ENCODE results near the gene ABCC1.

ABCC1 gene

DNA sequence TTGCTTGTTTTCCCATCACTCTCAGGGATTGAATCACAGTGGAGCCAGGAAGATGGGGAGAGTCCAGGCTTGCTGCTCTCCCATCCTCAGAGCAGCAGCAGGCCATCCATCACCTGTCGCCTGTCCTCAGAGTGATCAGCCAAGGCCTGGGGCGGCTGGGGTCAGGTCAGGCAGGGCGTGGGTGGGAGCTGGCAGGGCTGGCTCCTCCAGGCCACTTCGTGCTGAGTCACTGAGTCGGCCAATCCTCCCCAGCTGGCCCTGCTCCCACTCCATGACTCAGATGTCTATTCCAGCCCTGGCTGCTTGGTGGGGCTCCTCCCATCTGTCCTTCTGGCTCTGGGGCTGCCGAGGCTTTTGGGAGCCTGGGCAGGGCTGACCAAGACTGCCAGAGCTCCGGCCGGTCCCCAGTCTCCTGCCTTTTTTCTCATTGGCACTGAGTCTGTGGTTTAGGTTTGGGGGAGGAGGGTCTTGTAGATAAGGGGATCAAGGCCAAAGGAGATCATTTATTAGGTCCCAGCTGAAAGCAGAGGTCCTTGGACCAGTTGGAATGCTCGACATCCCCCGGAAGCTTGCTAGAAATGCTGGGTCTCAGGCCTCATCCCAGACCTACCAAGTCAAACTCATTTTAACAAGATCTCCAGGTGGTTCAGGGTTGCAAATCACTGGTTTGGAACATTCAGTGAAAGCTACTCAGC, 72.7 kb downstream of the ABCC1 start:
- DNase-seq, result no peak

DNA sequence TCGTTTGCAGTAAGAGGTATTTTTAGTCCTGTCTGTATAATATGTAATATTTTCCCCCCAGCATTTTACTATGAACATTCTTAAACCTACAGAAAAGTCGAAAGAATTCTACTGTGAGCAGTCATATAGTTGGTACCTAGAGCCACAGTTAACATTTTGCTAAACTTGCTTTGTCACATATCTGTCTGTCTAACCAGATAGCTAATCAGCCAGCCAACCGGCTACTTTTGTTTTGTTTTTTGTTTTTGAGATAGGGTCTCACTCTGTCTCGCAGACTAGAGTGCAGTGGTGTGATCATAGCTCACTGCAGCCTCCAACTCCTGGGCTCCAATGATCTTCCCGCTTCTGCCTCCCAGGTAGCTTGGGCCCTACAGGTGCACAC, 73.3 kb downstream of the ABCC1 start:
- no peak for DNase-seq

DNA sequence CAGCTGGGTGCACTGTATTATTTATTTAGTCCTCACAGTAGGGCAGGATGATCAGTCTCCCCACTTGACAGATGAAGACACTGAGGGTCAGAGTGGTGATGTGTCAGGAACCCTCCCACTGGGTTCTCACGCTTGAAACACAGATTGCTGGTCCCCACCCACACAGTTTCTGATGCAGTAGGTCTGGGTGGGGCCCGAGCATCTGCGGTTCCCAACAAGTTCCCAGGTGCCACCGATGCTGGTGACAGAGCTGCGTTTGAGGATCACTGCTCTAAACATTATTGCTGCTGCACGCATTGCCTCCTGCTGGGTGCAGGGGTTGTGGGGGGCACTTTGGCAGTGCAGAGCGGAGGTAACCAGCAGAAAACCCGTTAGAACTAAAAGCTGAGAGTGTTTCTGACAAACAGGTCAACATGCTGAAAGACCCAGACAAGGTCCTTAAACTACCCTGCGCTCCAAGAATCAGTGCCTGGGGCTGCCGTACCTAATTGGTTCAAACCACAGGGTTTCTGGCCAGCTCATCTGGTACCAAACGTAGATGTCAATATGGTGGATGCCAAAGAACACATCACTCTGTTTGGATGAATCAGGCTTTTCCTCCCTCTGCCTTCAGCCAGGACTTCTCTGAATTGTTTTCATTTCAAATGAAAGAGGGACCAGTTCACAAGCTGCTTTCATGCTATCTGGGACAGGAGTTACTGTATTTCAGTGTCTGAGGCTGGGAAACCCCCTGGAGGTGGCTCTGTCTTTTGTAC, 76.0 kb downstream of the ABCC1 start:
- peak; percentile 74 for DNase-seq

DNA sequence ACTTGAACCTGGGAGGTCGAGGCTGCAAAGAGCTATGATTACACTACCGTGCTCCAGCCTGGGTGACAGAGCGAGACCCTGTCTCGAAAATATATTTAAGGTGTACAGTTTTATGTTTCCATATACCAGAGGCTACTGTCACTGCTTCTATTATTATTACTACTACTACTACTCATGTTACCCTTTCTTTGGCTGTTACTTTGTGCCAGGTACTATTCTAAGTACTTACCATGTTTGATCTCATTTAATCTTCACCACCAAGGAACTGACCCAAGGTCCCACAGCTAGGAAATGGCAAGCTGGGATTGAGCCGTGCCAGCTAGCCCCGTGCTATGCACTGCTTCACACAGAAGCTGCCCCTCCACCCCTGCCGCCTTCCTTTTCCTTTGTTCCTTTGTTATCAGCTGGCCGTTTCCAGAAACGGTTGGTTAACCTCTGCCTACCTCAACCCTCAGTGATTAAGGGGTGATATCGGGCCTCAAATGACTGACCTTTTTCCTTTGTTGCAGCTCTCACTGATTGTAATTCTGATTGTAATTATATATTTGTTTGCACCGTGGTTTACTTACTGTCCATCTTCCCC, 78.4 kb downstream of the ABCC1 start:
- DNase-seq, result no peak

DNA sequence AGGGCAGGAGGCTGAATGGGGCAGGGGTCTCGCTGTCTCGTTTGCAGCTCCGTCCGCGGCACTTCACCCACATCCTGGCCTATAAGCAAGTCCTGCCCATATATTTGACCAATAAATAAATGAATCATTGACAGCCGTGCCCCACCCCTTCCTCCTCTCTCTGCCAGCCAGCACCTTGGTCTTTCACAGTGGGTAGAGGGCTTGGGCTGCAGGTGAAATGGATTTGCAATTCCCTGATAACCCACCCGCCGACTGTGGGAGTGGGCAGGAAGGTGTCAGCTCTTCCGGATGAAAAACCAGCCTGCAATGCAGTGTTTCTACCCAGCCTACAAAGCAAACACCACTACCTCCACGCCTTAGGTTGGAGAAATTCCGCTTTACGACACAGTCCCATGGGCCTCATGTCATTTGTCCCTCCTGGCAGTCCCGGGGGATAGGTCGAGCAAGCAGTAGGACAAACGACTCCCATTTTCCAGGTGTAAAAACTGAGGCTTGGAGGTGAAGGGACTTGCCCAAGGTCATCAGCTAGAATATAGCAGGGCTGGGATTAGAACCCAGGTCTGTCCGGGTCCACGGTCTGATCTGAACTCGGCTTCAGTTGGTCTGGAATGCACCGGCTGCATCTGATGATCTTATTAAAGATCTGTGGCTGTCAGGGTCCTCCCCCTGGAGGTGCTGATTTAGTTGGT, 79.0 kb downstream of the ABCC1 start:
- no peak for DNase-seq

DNA sequence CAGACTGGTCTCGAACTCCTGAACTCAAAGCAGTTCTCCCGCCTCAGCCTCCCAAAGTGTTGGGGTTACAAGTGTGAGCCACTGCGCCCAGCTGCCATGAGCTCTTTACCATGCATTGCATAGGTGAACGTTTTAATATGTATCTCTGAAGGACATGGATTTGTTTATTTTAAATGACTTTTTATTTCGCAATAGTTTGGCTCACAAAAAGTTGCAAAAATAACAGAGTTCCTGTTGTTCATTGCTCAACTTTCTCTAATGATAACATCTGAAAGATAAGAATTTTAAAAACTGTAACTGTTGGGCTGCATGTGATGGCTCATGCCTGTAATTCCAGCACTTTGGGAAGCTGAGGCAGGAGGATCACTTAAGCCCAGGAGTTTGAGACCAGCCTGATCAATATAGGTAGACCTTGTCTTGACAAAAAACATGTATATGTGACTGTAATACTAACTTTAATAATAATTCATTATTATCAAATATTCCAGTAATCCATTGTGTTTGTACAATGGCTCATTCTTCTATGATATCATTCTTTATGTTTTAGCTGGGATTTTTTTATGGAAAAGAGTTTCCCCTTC, 80.1 kb downstream of the ABCC1 start:
- no peak for DNase-seq

DNA sequence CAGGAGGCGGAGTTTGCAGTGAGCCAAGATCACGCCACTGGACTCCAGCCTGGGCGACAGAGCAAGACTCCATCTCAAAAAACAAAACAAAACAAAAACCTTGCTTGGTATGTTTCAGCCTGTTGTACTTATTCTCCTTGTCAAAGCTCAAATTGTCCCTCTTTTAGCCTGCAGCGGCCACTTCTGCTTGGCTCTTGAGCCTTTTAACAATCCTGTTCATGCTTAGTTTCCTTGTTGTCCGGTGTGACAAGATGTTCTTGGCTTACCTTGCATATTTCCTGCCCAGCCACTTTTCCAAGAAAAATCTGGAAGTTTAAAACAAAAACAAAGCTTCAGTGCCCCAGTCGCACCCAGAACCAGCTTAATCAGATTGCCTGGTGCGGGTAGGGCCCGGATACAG, 81.0 kb downstream of the ABCC1 start:
- DNase-seq, result no peak

DNA sequence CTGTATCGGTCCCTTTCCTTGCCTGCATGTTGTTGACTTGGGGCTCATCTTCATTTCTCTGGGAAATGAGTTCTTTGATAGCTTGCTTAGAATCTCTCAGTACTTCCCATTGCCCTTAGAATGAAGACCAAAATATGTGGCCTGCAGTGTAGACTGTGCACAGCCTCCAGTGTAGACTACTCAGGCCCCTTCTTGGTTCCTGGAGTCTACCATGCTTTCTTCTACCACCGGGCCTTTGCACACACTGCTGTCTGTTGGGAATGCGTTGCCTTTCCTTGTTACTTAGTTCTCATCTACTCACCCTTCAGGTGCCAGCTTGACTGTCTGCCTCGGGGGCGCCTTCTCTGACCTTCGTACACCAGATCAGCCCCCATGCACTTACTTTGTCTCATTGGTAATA, 82.0 kb downstream of the ABCC1 start:
- DNase-seq, result no peak

DNA sequence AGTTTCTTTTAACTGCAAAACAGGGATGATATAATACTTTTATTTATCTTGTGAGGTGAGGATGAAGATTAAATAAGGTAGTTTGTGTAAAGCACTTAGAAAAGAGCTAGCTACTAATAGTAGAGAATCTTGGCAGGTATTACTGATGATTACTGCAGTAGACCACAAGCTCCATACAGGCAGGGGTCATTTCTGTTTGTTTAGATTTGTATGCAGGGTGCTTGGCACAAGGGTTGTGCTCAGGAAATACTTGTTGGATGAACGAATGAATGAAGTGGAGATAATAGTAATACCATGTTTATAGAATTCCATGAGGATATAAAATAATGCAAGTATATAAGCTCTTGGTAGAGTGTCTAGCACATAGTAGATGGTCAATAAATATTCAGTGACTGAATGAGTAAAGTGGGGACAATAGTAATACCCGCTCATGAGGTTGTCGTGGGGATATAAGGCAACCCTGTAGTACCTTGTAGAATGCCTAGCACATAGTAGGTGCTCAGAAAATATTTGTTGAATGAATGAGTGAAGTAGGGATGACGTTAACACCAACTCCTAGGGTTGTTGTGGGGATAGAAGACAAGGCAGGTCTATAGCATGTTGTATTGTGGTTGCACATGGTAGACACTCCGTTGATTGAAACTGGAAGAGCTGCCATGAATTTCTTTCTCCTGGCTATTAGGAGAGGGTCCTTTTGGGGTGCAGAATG, 83.0 kb downstream of the ABCC1 start:
- DNase-seq, result no peak

DNA sequence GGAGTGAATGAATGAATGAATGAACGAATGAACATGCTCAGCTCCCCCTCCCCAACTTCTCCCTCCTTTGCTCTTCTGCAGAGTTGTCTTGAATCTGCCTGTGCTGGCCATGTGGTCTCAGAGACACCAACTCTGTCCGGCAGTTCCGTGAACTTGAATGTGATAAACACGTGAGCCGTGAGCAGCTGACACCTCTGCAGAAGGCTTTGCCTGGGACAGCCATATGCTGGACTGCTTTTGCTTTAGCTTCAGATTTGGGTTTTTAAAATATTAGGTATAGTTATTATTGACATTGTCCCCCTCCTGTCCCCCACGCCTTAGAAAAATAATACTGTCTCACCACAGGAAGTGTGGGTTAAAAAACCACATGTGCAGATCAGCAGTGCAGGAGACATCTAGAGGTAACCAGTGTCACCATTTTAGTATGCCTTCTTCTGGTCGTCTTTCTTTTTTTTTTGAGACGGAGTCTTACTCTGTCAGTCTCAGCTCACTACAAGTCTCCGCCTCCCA, 83.8 kb downstream of the ABCC1 start:
- DNase-seq, result peak; percentile 69

DNA sequence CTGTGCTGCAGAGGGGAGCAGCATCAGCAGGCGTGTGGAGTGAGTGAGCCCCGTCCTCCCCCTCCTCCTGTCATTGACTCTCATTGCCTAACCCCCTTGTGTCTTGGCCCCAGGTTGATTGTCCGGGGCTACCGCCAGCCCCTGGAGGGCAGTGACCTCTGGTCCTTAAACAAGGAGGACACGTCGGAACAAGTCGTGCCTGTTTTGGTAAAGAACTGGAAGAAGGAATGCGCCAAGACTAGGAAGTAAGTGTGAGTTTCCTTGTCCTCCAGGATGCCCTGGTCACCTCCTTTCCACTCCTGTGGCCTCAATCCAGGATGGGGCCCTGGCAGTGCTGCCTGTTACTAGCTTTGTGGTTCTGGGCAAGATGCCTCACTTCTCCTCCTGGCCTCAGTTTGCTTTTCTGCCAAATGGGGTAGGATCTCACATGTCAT, 87.0 kb downstream of the ABCC1 start:
- DNase-seq, result no peak

DNA sequence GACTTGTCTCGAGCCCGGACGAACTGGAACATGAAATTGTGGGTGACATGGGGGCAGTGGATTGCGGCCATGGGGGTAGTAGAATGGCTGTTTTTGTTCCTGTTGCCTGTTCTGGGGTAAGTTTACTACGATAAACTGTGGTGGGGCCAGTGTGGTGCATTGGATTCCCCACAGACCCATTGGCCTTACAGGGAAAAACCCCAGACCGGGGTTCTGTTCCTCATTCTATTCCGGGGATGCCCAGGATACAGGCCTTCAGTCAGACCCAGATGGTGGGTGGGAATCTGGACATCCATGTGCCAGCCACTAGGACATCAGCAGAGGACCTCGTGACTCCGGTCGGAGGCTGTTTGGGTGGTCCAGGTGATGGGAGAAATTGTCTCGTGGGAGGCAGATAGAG, 88.1 kb downstream of the ABCC1 start:
- DNase-seq, result no peak

DNA sequence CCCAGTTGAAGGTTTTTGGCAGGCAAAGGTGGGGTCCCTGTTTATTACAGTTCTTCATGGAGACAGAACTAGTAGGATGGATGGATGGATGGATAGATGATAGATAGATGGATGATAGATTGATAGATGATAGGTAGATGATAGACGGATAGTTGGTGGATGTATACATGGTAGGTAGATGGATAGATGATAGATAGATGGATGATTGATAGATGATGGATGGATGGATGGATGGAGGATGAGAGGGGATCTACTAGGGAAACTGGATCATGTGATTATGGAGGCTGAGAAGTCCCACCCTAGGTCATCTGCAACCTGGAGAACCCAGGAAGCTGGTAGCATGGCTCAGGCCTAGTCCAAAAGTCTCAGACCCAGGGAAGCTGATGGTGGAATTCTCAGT, 88.6 kb downstream of the ABCC1 start:
- no peak for DNase-seq

DNA sequence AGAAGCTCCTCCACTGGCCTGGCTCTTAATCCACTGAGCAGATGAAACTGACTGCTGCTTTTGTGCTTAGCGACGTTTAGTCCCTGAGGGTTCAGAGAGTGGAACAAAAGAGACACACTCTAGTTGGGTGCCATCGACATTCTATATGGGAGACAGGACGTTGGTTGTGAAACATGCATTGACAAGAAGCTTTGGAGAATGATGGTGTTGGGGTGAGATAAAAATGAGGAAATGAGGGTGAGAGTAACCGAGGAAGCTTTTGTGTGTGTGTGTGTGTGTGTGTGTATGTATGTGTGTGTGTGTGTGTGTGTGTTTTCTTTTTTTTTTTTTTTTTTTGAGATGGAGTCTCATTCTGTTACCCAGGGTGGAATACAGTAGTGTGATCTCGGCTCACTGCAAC, 89.5 kb downstream of the ABCC1 start:
- no peak for DNase-seq

DNA sequence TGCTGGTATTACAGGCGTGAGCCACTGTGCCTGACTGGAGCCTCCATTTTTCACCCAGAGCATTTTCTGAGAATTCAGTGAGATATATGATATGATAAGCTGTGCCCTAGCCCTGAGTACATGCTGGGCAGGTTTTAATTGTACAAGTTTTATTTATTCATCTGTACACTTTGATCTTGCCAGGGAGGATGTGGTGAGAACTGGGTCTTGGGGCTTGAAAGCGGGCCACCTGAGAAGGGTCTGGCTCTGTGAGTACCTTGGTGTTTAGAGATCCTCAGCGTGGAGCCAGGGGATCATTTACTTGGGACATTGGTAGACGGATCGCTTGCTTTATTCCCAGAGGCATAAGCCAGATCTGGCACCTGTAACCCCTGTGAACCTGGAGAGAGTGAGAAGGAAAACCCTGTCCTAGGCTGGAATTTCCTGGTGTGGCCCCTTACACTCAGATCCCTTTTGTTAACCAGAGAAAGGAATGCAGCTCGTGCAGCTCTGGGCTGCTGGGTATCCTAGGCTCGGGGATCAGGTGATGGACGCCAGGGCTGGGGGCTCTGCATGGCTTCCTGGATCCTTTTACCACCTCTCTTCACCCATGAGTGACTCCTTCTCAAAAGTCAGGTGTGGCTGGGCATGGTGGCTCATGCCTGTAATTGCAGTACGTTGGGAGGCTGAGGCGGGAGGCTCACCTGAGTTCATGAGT, 91.9 kb downstream of the ABCC1 start:
- peak; percentile 28 for DNase-seq

DNA sequence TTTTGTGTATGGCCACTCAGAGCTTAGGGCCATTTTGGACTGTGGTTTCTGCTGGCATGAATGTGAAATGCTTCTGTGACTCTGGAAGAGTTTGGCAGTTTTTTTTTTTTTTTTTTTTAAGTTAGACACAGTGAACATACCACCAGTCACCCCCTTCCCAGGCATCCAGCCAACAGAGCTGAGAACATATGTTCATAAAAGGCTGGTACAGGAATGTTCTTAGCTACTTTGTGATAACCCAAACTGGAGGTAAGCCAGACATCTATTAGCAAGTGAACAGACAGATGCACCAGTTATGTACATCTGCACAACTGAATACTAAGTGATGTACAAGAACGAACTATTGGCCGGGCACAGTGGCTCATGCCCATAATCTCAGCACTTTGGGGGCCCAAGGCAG, 92.7 kb downstream of the ABCC1 start:
- no peak for DNase-seq

DNA sequence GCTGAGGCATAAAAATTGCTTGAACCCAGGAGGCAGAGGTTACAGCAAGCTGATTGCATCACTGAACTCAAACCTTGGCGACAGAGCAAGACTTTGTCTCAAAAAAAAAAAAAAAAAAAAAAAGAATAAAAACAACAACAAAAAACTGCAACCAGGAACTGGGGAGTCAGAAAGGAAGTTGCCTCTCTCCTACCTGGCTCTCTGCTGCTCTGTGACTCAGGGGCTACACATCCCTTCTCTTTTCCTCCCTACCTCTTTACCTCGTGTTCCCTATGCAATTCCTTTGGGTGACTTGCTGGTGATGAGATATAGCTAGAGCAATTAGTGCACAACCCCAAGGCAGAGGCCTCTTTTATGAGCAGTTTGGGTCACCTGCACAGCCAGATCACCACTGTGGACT, 95.9 kb downstream of the ABCC1 start:
- DNase-seq, result no peak

DNA sequence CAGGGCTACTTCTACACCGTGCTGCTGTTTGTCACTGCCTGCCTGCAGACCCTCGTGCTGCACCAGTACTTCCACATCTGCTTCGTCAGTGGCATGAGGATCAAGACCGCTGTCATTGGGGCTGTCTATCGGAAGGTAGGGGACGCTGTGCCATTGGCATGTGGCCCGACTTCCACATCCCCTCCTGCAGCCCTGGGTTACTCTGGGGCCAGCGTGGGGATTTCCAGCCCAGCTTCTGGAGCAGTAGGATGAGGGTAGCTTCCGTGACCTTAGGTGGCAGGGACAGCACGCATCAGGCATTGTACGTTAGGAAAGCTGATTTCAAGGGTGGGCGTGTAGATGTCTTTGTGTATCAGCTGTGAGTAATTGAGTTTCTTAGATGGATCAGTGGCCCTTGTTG, 96.5 kb downstream of the ABCC1 start:
- DNase-seq, result no peak

DNA sequence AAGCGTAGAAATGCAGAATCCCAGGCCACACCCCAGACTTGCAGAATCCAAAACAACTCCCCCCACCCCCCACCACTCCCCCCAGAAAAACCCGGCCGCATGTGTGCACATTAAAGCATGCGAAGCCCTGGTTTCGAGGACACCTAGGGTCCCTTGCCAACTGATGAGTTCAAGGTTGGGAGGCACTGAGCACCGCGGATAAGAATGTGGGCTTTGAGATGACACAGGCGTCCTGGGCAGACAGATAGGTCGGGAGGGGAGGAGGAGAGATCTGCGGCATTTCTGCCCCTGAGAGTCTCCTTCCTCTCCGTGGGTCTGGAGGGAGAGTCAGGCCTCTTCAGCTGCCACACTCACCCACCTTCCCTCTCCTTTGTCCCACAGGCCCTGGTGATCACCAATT, 98.3 kb downstream of the ABCC1 start:
- DNase-seq, result no peak

DNA sequence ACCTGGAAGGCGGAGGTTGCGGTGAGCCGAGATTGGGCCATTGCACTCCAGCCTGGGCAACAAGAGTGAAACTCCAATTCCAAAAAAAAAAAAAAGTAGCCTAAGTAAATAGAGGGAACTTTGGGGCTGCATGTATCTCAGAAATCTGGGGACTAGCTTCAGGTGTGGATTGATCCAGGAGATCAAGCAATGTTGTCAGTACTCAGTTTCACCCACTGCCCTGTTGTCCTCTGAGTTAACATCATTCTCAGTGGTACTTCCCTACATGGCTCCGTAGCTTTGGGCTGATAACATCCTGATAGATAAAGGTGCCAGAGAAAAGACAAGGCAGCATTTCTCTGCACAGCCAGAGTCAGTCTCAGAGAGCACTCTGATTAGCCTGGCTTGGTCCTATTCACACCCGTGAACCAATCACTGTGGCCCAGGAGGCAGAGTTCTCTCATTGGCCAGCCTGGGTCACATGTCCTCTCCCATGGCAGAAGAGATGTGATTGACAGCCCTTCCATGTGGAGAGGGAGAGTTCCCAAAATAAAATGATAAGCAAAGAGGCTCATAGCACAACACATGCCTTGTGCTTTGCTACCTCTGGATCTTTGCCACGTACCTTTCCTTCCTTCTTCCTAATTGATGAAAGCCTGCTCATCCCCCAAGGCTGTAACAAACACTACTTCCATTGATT, 99.6 kb downstream of the ABCC1 start:
- no peak for DNase-seq

DNA sequence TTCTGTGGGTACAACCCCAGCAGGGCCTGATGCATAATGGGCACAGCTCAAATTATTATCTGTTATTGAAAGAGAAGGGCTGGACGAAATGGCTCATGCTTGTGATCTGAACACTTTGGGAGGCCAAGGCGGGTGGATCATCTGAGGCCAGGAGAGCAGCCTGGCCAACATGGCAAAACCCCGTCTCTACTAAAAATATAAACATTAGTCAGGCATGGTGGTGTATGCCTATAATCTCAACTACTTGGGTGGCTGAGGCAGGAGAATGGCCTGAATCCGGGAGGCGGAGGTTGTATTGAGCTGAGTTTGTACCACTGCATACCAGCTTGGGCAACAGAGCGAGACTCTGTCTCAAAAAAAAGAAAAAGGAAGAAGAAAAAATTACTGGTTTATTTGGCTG, 100.7 kb downstream of the ABCC1 start:
- DNase-seq, result no peak

Data from CD4-positive, alpha-beta T cell treated with Interleukin-4 for 4 hours (primary cell).